CD4-positive, alpha-beta T cell treated with Interleukin-6 for 4 hours (primary cell): Measurements from ENCODE around the gene LRP1.

Experiments
- DNase-seq: peaks from one replicate; pipeline ENCODE4 v3.0.0-alpha.2; 2020; ENCODE audit warnings: mixed read lengths

Gene LRP1

GRCh38 chr12:57157588-57158173, 29.4 kb downstream of the LRP1 start:
- DNase-seq = no peak

DNA sequence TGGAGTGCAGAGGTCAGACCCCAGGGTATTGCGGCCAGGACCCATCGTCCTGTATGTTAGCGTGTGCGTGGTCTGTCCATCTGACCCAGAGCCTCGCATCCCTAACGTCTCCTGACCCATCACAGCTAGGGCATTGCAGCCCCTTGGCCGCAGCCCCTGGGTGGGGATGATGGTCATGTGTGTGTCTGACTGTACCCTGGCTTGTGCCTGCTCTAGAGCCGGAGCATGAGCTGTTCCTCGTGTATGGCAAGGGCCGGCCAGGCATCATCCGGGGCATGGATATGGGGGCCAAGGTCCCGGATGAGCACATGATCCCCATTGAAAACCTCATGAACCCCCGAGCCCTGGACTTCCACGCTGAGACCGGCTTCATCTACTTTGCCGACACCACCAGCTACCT, 29.9 kb downstream of the LRP1 start:
- DNase-seq = no peak

GRCh38 chr12:57158665-57159064, 30.4 kb downstream of the LRP1 start:
- DNase-seq = no peak

DNA sequence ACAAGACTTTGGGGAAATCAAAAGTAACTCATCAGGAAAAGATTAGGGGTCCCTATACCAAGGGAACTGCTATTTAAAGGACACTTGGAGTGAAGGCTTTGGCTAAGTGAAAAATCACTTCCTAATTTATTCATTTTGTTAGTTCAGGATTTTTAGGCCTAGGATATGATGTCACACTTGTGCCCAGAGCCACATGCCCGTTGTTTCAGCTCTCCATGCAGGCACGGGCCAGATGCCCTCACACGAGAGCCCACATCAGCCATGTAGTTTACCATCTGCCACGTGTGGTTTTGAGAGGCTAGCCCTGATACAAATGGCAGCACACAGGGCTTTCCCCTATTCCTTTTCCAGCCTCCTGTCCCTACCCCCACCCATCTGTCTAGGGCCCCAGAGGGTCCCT, 31.0 kb downstream of the LRP1 start:
- no peak for DNase-seq

- DNase-seq = no peak
These were observed 31.8 kb downstream of the LRP1 start for GRCh38 chr12:57160040-57160439.

- DNase-seq = no peak
These were observed 32.5 kb downstream of the LRP1 start for GRCh38 chr12:57160741-57161140.

DNA sequence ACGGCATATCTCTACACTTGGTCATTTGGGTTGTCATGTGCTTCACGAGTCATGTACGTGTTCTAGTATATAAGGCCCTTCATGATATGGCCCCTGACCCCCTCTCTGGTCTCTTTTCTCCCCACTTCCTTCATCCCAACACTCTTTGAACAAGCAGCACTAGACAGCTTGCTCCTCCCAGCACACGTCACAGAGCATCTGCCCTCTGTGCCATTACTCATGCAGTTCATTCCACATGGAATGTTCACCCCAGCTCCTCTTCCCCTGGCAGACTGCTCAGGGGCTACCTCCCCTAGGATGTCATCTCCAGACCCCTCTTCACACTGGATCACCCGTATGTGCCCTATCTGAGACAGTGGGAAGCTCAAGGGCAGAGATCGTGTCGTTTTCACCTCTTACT, 33.2 kb downstream of the LRP1 start:
- DNase-seq = no peak

DNA sequence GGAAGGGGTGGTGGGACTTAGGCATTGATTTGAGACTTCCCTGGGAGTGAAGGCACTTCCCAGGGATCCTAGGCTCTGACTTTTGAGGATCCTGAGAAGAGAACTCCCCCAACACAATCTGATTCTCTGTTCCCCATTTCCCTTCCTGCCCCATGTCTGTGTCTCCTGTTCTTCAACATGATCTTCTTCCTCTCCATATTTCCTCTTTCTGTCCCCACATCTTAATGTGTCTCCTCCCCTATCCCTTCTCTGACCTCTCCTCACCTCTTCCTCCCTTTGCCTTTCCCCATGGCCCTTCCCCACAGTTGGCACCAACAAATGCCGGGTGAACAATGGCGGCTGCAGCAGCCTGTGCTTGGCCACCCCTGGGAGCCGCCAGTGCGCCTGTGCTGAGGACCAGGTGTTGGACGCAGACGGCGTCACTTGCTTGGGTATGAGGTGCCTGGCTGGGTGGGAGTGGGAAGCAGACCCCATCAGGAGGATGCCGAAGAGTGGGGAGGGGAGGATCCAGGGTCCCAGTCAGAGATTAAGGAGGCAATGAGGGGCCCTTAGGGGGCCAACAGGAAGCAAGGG, 34.4 kb downstream of the LRP1 start:
- no peak for DNase-seq

DNA sequence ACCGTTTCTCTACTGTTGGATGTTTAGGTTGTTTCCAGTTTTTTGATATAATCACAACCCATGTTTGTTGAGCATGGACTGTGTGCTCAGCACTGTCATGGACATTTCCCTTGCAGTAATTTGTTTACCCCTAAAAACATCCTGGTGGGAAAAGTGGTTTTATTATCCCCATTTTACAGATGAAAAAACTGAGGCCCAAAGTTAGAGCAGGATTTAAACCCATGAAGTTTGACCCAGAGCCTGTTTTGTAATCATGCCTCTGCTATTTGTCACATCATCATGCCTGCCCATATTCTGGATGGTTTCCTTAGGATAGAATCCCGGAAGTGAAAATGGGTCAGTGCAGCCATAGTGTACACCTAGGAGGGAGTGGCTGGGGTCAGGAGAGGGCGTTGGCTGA, 36.2 kb downstream of the LRP1 start:
- DNase-seq = no peak

- DNase-seq = no peak
These were observed 36.8 kb downstream of the LRP1 start for GRCh38 chr12:57164966-57165625.

DNA sequence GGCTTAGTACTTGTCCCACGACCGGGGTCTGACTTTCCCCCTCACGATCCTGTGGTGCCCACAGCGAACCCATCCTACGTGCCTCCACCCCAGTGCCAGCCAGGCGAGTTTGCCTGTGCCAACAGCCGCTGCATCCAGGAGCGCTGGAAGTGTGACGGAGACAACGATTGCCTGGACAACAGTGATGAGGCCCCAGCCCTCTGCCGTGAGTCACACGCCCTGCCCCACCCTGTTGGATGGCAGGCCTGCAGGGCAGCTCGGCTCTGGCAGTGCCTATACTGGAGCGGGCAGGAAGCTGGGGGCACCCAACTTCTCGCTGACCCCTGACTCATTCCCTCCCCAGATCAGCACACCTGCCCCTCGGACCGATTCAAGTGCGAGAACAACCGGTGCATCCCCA, 37.5 kb downstream of the LRP1 start:
- DNase-seq = no peak

- DNase-seq = no peak
These were observed 38.7 kb downstream of the LRP1 start for GRCh38 chr12:57166971-57167371.

DNA sequence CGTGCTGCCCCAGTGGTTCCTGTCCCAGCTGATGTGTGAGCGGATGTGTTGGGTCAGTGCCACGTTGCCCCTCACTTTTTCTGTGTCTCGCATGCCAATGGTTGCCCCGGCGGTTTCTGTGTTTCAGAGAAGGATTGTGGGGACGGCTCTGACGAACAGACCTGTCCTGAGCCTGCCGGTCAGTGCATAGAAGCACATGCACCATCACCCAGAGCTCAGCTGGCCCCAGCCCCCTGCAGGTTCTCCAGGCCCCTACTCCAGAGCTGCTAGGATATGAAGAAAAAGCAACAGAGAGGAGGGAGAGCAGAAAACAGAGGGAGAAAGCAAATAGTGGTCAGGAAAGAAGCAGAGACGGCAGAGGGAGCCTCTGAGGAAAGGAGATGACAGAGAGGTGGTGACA, 39.8 kb downstream of the LRP1 start:
- no peak for DNase-seq

- DNase-seq = no peak
These were observed 40.9 kb downstream of the LRP1 start for GRCh38 chr12:57169046-57169795.

DNA sequence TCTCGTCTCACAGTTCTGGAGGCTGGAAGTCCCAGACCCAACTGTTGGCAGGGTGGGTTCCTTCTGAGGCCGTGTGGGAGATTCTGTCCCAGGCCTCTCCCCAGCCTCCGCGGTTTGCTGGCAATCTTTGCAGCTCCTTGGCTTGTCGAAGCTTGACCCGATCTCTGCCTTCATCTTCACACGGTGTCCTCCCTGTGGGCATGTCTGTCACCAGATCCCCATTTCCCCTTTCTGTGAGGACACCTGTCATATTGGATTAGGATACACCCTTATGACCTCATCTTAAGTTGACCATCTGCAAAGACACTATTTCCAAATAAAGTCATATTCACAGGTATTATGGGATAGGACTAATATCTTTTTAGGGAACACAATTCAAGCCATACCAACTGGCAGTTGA, 41.7 kb downstream of the LRP1 start:
- no peak for DNase-seq

GRCh38 chr12:57170408-57170807, 42.1 kb downstream of the LRP1 start:
- no peak for DNase-seq

DNA sequence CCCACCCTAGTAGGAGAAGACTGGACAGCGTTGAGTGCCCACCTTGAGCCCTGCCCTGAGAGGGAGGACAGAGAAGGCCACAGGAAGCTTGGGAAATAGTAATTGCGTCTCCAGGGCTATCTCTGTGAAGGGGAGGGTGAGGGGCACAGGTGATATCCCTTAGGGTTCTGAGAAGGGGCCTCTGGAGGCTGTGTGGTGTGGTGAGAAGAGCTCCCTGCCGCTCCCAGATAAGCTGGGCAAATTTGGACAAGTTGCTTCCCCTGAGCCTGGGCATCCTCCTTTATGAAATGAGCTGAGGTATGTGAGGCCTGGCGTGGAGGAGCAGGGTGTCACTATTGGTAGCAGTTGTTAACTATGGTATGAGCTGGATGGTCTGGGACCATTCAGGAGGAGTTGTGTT, 42.6 kb downstream of the LRP1 start:
- no peak for DNase-seq

- no peak for DNase-seq
These were observed 43.4 kb downstream of the LRP1 start for GRCh38 chr12:57171668-57172067.

DNA sequence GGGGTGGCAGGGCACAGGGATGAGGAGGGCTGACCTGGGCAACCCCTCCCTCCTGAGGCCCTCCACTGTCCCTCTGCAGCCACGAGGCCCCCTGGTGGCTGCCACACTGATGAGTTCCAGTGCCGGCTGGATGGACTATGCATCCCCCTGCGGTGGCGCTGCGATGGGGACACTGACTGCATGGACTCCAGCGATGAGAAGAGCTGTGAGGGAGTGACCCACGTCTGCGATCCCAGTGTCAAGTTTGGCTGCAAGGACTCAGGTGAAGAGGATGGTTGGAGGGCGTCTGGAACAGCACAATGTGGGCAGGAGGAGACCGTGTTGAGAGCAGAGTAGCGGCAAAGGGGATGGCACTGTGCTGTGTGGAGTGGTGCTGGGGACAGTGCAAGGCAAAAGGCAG, 44.8 kb downstream of the LRP1 start:
- peak; percentile 41 for DNase-seq

DNA sequence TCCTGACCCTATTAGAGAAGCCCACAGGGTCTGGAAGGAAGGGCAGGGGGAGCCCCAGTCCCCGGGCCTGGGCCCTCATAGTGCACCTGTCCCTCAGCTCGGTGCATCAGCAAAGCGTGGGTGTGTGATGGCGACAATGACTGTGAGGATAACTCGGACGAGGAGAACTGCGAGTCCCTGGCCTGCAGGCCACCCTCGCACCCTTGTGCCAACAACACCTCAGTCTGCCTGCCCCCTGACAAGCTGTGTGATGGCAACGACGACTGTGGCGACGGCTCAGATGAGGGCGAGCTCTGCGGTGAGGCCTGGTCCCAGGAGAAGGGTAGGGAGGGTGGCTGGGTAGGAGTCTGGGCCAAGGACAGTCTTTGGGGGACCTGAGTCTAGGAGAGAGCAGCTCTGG, 45.4 kb downstream of the LRP1 start:
- DNase-seq = no peak

GRCh38 chr12:57175428-57176138, 47.3 kb downstream of the LRP1 start:
- DNase-seq = peak; percentile 57

GRCh38 chr12:57176139-57176477, 47.8 kb downstream of the LRP1 start:
- DNase-seq = no peak

GRCh38 chr12:57176846-57177245, 48.6 kb downstream of the LRP1 start:
- no peak for DNase-seq

DNA sequence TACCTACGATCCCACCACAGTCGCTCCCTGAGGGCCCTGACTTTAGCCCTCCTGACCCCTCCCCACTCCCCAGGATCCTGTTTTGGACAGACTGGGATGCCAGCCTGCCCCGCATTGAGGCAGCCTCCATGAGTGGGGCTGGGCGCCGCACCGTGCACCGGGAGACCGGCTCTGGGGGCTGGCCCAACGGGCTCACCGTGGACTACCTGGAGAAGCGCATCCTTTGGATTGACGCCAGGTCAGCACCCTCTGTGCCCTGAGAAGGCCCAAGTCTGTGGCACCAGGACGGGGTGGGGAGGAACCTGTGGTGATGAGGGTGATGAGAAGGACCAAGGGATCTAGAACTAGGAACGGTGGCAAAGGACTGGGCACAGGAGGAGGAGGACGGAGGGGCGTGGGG, 49.1 kb downstream of the LRP1 start:
- no peak for DNase-seq
